Measurements from ENCODE around the gene AKR1B15. TPM values are rescaled to one million over a fixed set of nuclear protein-coding genes. Genes with fewer than 3 reads are reported as not detected.

The AKR1B15 gene
- total RNA-seq, 1 donor from 2014 or later: not detected

DNA sequence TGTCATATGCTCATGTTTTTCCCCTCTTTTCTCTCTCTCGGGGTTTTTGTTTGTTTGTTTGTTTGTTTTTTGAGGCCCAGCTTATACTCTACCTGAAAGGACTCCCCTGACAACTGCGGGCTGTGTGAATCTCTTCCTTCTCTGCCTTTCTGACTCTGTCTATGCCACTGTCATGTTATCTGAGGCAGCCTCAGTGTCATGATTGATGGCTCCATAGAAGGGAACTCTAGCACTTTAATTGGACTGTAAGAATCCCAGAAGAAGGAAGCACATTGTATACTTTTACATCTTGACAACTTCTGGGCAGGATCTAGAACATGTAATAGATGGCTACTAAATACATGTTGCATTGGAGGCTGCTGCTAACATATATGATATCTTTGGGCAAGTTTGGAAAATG is 25.4 kb downstream of the AKR1B15 start:
- Histone ChIP-seq H3K36me3 (no peaks in the 10 kb centered on the region), H3K9me3 (no peaks in the 10 kb centered on the region), H3K27me3 (no peaks in the 10 kb centered on the region), H3K4me3 (no peak overlapping the region), H3K27ac (no peak overlapping the region), H3K4me1 (no peaks in the 10 kb centered on the region)
- ATAC-seq: no peak
- TF ChIP-seq, protein P1, sequence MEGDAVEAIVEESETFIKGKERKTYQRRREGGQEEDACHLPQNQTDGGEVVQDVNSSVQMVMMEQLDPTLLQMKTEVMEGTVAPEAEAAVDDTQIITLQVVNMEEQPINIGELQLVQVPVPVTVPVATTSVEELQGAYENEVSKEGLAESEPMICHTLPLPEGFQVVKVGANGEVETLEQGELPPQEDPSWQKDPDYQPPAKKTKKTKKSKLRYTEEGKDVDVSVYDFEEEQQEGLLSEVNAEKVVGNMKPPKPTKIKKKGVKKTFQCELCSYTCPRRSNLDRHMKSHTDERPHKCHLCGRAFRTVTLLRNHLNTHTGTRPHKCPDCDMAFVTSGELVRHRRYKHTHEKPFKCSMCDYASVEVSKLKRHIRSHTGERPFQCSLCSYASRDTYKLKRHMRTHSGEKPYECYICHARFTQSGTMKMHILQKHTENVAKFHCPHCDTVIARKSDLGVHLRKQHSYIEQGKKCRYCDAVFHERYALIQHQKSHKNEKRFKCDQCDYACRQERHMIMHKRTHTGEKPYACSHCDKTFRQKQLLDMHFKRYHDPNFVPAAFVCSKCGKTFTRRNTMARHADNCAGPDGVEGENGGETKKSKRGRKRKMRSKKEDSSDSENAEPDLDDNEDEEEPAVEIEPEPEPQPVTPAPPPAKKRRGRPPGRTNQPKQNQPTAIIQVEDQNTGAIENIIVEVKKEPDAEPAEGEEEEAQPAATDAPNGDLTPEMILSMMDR (IDR thresholded peaks at IDR 0.05): no peak
- intact Hi-C loops (cut with DNase I): no loop called here
- no peak for DNase-seq

DNA sequence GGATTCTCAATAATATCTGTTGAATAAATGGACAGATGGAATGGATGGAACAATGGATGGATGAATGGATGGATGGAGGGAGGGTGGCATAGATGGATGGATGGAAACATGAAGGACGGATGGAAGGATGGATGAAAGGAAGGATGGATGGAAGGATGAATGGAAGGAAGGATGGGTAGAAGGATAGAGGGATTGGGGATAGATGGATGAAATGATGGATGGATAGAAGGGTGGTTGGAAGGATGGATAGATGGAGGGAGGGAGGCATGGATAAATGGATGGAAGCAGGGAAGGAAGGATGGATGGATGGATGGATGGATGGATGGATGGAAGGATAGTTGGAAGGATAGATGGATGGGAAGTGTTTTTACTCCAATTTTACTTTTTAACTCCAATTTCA is 35.4 kb downstream of the AKR1B15 start:
- intact Hi-C loops (cut with DNase I): no loop called here
- TF ChIP-seq, protein P1 (IDR thresholded peaks at IDR 0.05): no peak
- H3K27me3 ChIP-seq: no peaks in the 10 kb centered on the region
- no peak overlapping the region for H3K4me3 ChIP-seq
- no peaks in the 10 kb centered on the region for H3K4me1 ChIP-seq
- H3K9me3 ChIP-seq: no peaks in the 10 kb centered on the region
- ATAC-seq (no peak), DNase-seq (no peak)
- H3K27ac ChIP-seq: no peak overlapping the region
- no peaks in the 10 kb centered on the region for H3K36me3 ChIP-seq

DNA sequence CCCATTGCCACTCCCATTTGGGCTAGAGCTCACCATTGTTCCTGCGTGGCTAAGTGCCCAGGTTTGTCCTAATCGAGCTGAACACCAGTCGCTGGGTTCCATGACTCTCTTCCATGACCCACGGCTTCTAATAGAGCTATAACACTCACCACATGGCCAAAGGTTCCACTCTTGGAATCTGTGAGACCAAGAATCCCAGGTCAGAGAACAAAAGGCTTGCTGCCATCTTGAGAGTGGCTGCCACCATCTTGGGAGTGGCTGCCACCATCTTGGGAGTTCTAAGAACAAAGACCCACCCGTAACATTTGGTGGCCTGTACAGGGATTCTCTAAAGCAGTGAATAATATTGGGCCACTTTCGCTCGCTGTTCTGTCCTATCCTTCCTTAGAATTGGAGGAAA is 37.0 kb downstream of the AKR1B15 start:
- no peak overlapping the region for H3K27ac ChIP-seq
- no peaks in the 10 kb centered on the region for H3K36me3 ChIP-seq
- no peaks in the 10 kb centered on the region for H3K4me1 ChIP-seq
- ATAC-seq: no peak
- DNase-seq: no peak
- no peaks in the 10 kb centered on the region for H3K9me3 ChIP-seq
- intact Hi-C loops (cut with DNase I): no loop called here
- TF ChIP-seq, protein P1 (IDR thresholded peaks at IDR 0.05): no peak
- H3K27me3 ChIP-seq: no peaks in the 10 kb centered on the region
- H3K4me3 ChIP-seq: no peak overlapping the region

DNA sequence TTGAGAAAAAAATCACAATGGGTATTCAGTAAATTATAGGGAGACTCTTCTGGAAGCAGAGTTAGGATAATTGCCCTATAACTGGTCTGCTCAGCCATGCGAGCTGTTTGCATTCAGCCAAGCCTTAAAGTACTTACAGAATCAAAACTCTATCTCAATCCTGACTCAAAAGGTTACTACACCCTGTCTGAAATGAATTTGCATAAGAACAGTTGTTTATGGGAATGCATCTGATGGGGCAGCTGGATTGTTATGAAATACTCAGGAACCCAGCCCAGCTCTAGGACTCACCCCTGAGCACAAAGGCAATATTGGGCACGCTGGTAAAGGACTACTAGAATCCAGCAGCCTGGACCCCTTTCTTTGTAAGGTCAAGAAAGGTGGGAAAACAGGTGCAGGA is 38.8 kb downstream of the AKR1B15 start:
- ATAC-seq (no peak), DNase-seq (no peak)
- H3K27ac ChIP-seq: no peak overlapping the region
- no peaks in the 10 kb centered on the region for H3K27me3 ChIP-seq
- no peaks in the 10 kb centered on the region for H3K4me1 ChIP-seq
- TF ChIP-seq, protein P1 (IDR thresholded peaks at IDR 0.05): no peak
- H3K36me3 ChIP-seq: no peaks in the 10 kb centered on the region
- no peaks in the 10 kb centered on the region for H3K9me3 ChIP-seq
- intact Hi-C loops (cut with DNase I): no loop called here
- H3K4me3 ChIP-seq: no peak overlapping the region

DNA sequence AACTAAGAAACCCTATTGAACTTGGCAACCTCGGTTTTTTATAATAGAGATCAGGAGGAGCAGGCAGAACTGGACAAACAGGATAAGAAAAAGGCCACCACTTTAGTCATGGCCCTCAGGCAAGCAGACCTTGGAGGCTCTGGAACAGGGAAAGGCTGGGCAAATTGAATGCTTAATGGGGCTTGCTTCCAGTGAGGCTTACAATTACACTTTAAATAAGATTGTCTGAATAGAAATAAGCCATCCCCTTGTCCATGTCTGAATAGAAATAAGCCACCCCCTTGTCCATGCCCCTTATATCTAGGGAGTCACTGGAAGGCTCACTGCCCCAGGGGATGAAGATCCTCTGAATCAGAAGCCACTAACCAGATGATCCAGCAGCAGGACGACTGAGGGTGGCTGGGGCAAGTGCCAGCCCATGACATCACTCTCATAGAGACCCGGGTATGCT is 40.6 kb downstream of the AKR1B15 start:
- no peaks in the 10 kb centered on the region for H3K36me3 ChIP-seq
- TF ChIP-seq, protein P1 (IDR thresholded peaks at IDR 0.05): no peak
- no peak for ATAC-seq
- peaks cover 9% of the 10 kb centered on the region for H3K4me1 ChIP-seq
- H3K4me3 ChIP-seq: no peak overlapping the region
- intact Hi-C loops (cut with DNase I): no loop called here
- DNase-seq: no peak
- H3K27ac ChIP-seq: no peak overlapping the region
- H3K27me3 ChIP-seq: no peaks in the 10 kb centered on the region
- no peaks in the 10 kb centered on the region for H3K9me3 ChIP-seq
